ENCODE results near the gene CADM1. TPM values are rescaled to one million over a fixed set of nuclear protein-coding genes. Genes with fewer than 3 reads are reported as not detected.

The CADM1 gene
- total and polyA plus RNA-seq, 10 donors, result 1.4 to 18.8 (median 10.4) TPM

DNA sequence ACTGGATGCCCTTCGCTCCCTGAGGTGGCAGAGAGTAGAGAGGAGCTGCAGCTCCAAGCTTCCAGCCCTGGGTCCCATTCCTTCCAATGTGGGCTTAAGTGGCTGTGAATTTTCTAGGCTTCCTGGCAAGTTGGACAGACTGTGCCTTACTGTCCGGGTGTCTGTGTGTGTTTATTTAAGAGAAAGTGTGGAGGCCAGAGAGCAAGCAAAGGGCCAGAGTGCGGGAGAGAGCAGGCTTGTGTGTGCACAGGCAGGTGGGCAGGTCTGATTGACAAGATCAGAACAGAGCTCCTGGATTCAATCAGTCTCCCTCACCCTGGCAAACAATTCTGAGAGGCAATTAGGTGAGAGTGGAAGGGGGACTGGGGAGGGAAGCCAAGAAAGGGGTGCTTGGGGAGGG is 347.0 kb downstream of the CADM1 start:
- H3K27me3 ChIP-seq (replicated peaks in 1 of 7), result peaks cover 0 to 37% (median 0%) of the 10 kb centered on the region in 7 donors
- intact Hi-C loops (cut with DNase I; ENCODE audit: low total_unique reads), result no loop called here
- H3K4me3 ChIP-seq, result no peak overlapping the region
- WGBS, 5 donors, result 71 to 82% (median 76%) methylated on average over 3 of the region's 3 CpGs
- H3K27ac ChIP-seq, result no peak overlapping the region
- no peak for TF ChIP-seq POLR2AphosphoS5 (IDR thresholded peaks at IDR 0.05)
- TF ChIP-seq POLR2A (IDR thresholded peaks at IDR 0.05), result no peak
- TF ChIP-seq CTCF (IDR thresholded peaks at IDR 0.05 in 8 of 11, conservative IDR thresholded peaks at IDR 0.05 in 3 of 11), result no peak
- no peak for DNase-seq
- H3K36me3 ChIP-seq, result no peaks in the 10 kb centered on the region
- H3K9me3 ChIP-seq, result peaks cover 0 to 3% (median 0%) of the 10 kb centered on the region in 8 donors
- H3K4me1 ChIP-seq, result no peaks in the 10 kb centered on the region

- no peaks in the 10 kb centered on the region for H3K36me3 ChIP-seq
- H3K27me3 ChIP-seq (replicated peaks in 1 of 7), result peaks cover 0 to 24% (median 0%) of the 10 kb centered on the region in 7 donors
- no peak overlapping the region for H3K27ac ChIP-seq
- H3K9me3 ChIP-seq, result peaks cover 0 to 3% (median 0%) of the 10 kb centered on the region in 8 donors
- no peaks in the 10 kb centered on the region for H3K4me1 ChIP-seq
- intact Hi-C loops (cut with DNase I; ENCODE audit: low total_unique reads), result no loop called here
- no peak overlapping the region for H3K4me3 ChIP-seq
- 28 to 68% (median 38%) methylated on average over 1 of the region's 1 CpG for WGBS, 5 donors
- DNase-seq, result no peak
- no peak for TF ChIP-seq POLR2A (IDR thresholded peaks at IDR 0.05)
These were observed 348.2 kb downstream of the CADM1 start for GRCh38 chr11:115155978-115156377.

DNA sequence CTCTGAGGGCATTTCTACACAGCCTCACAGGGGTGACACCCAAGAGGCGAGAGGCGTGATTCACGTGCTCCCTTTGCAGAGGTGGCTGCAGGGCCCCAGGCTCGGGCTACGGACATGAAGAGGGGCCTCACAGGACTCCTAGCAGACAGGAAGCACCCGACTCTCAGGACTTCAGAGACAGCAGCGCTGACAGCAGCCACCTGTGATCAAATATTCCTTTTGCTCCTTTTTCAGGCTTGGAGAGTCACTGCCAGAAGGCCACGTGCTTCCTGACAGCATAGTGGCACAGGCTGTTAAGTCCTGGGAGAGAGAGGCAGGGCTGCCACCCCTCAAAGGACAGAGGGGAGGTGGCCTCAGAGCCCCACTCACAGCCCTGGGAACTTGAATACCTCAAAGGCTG is 348.9 kb downstream of the CADM1 start:
- H3K4me3 ChIP-seq, result no peak overlapping the region
- intact Hi-C loops (cut with DNase I; ENCODE audit: low total_unique reads), result no loop called here
- peaks cover 0 to 3% (median 0%) of the 10 kb centered on the region in 8 donors for H3K9me3 ChIP-seq
- H3K36me3 ChIP-seq, result no peaks in the 10 kb centered on the region
- 51 to 69% (median 59%) methylated on average over 8 of the region's 8 CpGs for WGBS, 5 donors
- H3K4me1 ChIP-seq, result no peaks in the 10 kb centered on the region
- no peak for TF ChIP-seq POLR2A (IDR thresholded peaks at IDR 0.05)
- TF ChIP-seq POLR2AphosphoS5 (IDR thresholded peaks at IDR 0.05), result no peak
- no peak for TF ChIP-seq CTCF (IDR thresholded peaks at IDR 0.05 in 8 of 11, conservative IDR thresholded peaks at IDR 0.05 in 3 of 11)
- H3K27ac ChIP-seq, result no peak overlapping the region
- peaks cover 0 to 20% (median 0%) of the 10 kb centered on the region in 7 donors for H3K27me3 ChIP-seq (replicated peaks in 1 of 7)
- no peak for DNase-seq

- Histone ChIP-seq H3K4me1 (no peaks in the 10 kb centered on the region), H3K27ac (no peak overlapping the region), H3K4me3 (no peak overlapping the region), H3K36me3 (no peaks in the 10 kb centered on the region), H3K9me3 (peaks cover 0 to 3% (median 0%) of the 10 kb centered on the region in 8 donors), H3K27me3 (replicated peaks in 1 of 7) (peaks cover 0 to 12% (median 0%) of the 10 kb centered on the region in 7 donors)
- WGBS, 5 donors, result 80 to 88% (median 82%) methylated on average over 9 of the region's 9 CpGs
- no peak for DNase-seq
- intact Hi-C loops (cut with DNase I; ENCODE audit: low total_unique reads), result no loop called here
- no peak for TF ChIP-seq CTCF (IDR thresholded peaks at IDR 0.05 in 8 of 11, conservative IDR thresholded peaks at IDR 0.05 in 3 of 11)
- no peak for TF ChIP-seq POLR2AphosphoS5 (IDR thresholded peaks at IDR 0.05)
- no peak for TF ChIP-seq POLR2A (IDR thresholded peaks at IDR 0.05)
These were observed 349.9 kb downstream of the CADM1 start for GRCh38 chr11:115154355-115154736.
